HepG2 (cell line): ENCODE data around the gene TSHZ2. TPM values are rescaled to one million over a fixed set of nuclear protein-coding genes. Genes with fewer than 3 reads are reported as not detected.
A peak's percentile ranks its signal among the peaks of the same experiment; 100 is the strongest.

Experiments
- CBX1 ChIP-seq: IDR thresholded peaks from one replicate; pipeline ENCODE4 v1.6.1; 2016; ENCODE audit warnings: antibody characterized with exemption, low read depth
- CHD4 ChIP-seq: fragments of 200-600 bp; sonication (generic); IDR thresholded peaks from 2 replicates; pipeline ENCODE4 v1.7.0; 2017; ENCODE audit warnings: mild to moderate bottlenecking, low read length, borderline replicate concordance
- DNMT1 ChIP-seq: sonication (generic); formaldehyde crosslinking; IDR thresholded peaks from 2 replicates; pipeline ENCODE4 v1.5.1; 2020; ENCODE audit warnings: mild to moderate bottlenecking, missing genetic modification reagents
- ETV5 ChIP-seq: IDR thresholded peaks from 2 replicates; pipeline ENCODE4 v1.6.1; 2018; ENCODE audit warnings: missing biosample characterization, missing genetic modification reagents, inconsistent platforms, borderline replicate concordance
- FIP1L1 ChIP-seq: fragments of 200-400 bp; formaldehyde crosslinking; IDR thresholded peaks from 2 replicates; pipeline ENCODE4 v1.6.1; 2018; ENCODE audit warnings: low read depth, mild to moderate bottlenecking, low read length, moderate library complexity, borderline replicate concordance; ENCODE audit not compliant: insufficient read depth
- FLYWCH1 ChIP-seq: sonication (generic); formaldehyde crosslinking; IDR thresholded peaks from 2 replicates; pipeline ENCODE4 v1.8.1; 2023; ENCODE audit warnings: mild to moderate bottlenecking, missing genetic modification reagents
- FOXO4 ChIP-seq: sonication (generic); formaldehyde crosslinking; conservative IDR thresholded peaks from 2 replicates; pipeline ENCODE4 v1.8.1; 2023; ENCODE audit warnings: missing genetic modification reagents
- HBP1 ChIP-seq: IDR thresholded peaks from 2 replicates; pipeline ENCODE4 v1.6.1; 2016; ENCODE audit warnings: low read depth, control low read depth
- MXI1 ChIP-seq: IDR thresholded peaks from 3 replicates; pipeline ENCODE4 v1.6.1; 2012; ENCODE audit warnings: low read depth, low read length, inconsistent platforms, borderline replicate concordance
- MYPOP ChIP-seq: sonication (generic); formaldehyde crosslinking; IDR thresholded peaks from 2 replicates; pipeline ENCODE4 v1.8.1; 2023; ENCODE audit warnings: mild to moderate bottlenecking, moderate library complexity, missing genetic modification reagents
- NR2C2 ChIP-seq: sonication (generic); formaldehyde crosslinking; IDR thresholded peaks from 2 replicates; pipeline ENCODE4 v1.4.0; 2020; ENCODE audit warnings: missing genetic modification reagents, mild to moderate bottlenecking, moderate library complexity, borderline replicate concordance
- RXRA ChIP-seq: sonication (generic); formaldehyde crosslinking; IDR thresholded peaks from 2 replicates; pipeline ENCODE4 v1.5.1; 2020; ENCODE audit warnings: missing genetic modification reagents
- SALL1 ChIP-seq: sonication (generic); formaldehyde crosslinking; IDR thresholded peaks from 2 replicates; pipeline ENCODE4 v1.8.0; 2022; ENCODE audit warnings: mild to moderate bottlenecking, missing genetic modification reagents
- ZFX ChIP-seq: sonication (generic); formaldehyde crosslinking; IDR thresholded peaks from 2 replicates; pipeline ENCODE4 v1.4.0; 2020; ENCODE audit warnings: mild to moderate bottlenecking, low read depth, missing genetic modification reagents, moderate library complexity
- ZNF12 ChIP-seq: sonication (generic); formaldehyde crosslinking; IDR thresholded peaks from 2 replicates; pipeline ENCODE4 v1.5.0; 2020; ENCODE audit warnings: missing genetic modification reagents
- ZNF292 ChIP-seq: sonication (generic); formaldehyde crosslinking; IDR thresholded peaks from 2 replicates; pipeline ENCODE4 v1.8.1; 2022; ENCODE audit warnings: mild to moderate bottlenecking, low read depth, missing genetic modification reagents, borderline replicate concordance
- ZNF317 ChIP-seq: sonication (generic); formaldehyde crosslinking; IDR thresholded peaks from 2 replicates; pipeline ENCODE4 v1.5.0; 2020; ENCODE audit warnings: mild to moderate bottlenecking, missing genetic modification reagents
- ZNF331 ChIP-seq: sonication (generic); formaldehyde crosslinking; IDR thresholded peaks from 2 replicates; pipeline ENCODE4 v1.4.0; 2020; ENCODE audit warnings: missing genetic modification reagents
- ZNF343 ChIP-seq: sonication (generic); formaldehyde crosslinking; IDR thresholded peaks from 2 replicates; pipeline ENCODE4 v1.4.0; 2020; ENCODE audit warnings: mild to moderate bottlenecking, missing genetic modification reagents
- ZNF460 ChIP-seq: sonication (generic); formaldehyde crosslinking; IDR thresholded peaks from 2 replicates; pipeline ENCODE4 v1.5.1; 2020; ENCODE audit warnings: missing genetic modification reagents, mild to moderate bottlenecking, borderline replicate concordance
- ZNF776 ChIP-seq: sonication (generic); formaldehyde crosslinking; IDR thresholded peaks from 2 replicates; pipeline ENCODE4 v1.4.0; 2020; ENCODE audit warnings: mild to moderate bottlenecking, missing genetic modification reagents
- ZSCAN25 ChIP-seq: sonication (generic); formaldehyde crosslinking; IDR thresholded peaks from 2 replicates; pipeline ENCODE4 v1.8.0; 2022; ENCODE audit warnings: mild to moderate bottlenecking, missing genetic modification reagents
- ZZZ3 ChIP-seq: sonication (generic); formaldehyde crosslinking; IDR thresholded peaks from 2 replicates; pipeline ENCODE4 v1.4.0; 2020; ENCODE audit warnings: missing genetic modification reagents, mild to moderate bottlenecking, borderline replicate concordance
- polyA plus RNA-seq, 8 experiments: library from polyadenylated mRNA; depleted of rRNA in 3 of 8; stranded (reverse) in 7 of 8; unstranded in 1 of 8; fragments of >200 nt; fragmentation: Illumina TruSeq in 4 of 8; extraction: Trizol in 4 of 8; gene quantifications; 2 replicates each; pipeline versions ENCODE4 v1.2.1 to v1.2.3, GENCODE V29; 2011 to 2016; ENCODE audit warnings: low read depth in 4 of 8, missing spikeins in 1 of 8, mixed read lengths in 1 of 8; ENCODE audit not compliant: insufficient read depth in 1 of 8
- total RNA-seq, 5 experiments: library from RNA; depleted of rRNA; stranded (reverse); fragments of >200 nt; fragmentation: Illumina TruSeq; extraction: Trizol; gene quantifications; 2 replicates each; pipeline ENCODE4 v1.2.3, GENCODE V29; 2016; ENCODE audit warnings: low read depth in 1 of 5
- TF ChIP-seq, protein P1 (sequence below): sonication (generic); formaldehyde crosslinking; IDR thresholded peaks from 2 replicates; pipeline ENCODE4 v1.5.1; 2020; ENCODE audit warnings: missing genetic modification reagents, mild to moderate bottlenecking, borderline replicate concordance

The TSHZ2 gene
- total and polyA plus RNA-seq, 2 of the 13 experiments (the other 11 are each of a cell fraction or from before 2014, with no cell fraction given), result 0.01 TPM; not detected in 1

DNA sequence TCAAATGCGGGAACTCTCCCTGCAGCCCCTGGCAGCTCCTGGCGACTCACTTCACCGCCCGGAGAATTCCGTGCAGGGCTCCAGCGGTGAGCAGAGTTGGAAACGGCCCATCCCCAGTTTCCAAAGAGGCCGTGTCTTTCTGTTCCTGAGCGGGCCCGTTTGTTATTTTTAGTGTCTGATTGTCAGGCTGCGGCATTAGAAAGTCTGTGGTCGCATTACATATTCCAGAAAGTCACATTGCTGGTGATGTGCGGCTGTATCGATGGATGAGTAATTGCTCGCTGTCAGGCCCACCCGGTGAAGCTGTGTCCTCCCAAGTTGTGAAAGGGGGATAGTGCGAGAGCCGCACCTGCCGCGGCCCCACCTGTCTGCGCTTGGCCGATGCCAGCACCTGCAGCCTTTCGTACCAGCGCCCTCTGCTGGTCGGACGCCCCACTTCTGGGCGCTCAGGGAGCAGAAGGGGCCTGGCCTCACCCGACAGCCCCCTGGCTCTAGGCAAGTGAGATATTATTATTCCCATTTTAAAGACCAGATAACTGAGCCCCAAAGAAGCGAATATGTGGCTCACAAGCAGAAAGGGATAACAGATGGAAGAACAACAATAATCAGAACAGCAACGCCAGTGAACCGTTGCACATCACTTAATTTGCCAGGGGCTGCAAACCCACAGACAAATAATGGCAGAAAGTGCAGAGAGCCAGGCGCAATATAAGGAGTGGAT is 244.9 kb downstream of the TSHZ2 start (continued):
- TF ChIP-seq ZNF776 (CRISPR knock-in tag), result no peak
- no peak for TF ChIP-seq ETV5
- 0 out of 2 replicates have a peak, but pooled peaks have one; percentile 66 for TF ChIP-seq HBP1
- no peak for TF ChIP-seq FOXO4 (CRISPR knock-in tag)
- TF ChIP-seq ZNF343 (CRISPR knock-in tag), result no peak
- no peak for TF ChIP-seq CHD4
- peak; percentile 37; the same call in 1 of the 2 replicates for TF ChIP-seq ZFX (CRISPR knock-in tag)
- no peak for TF ChIP-seq ZNF460 (CRISPR knock-in tag)
- TF ChIP-seq, protein P1, sequence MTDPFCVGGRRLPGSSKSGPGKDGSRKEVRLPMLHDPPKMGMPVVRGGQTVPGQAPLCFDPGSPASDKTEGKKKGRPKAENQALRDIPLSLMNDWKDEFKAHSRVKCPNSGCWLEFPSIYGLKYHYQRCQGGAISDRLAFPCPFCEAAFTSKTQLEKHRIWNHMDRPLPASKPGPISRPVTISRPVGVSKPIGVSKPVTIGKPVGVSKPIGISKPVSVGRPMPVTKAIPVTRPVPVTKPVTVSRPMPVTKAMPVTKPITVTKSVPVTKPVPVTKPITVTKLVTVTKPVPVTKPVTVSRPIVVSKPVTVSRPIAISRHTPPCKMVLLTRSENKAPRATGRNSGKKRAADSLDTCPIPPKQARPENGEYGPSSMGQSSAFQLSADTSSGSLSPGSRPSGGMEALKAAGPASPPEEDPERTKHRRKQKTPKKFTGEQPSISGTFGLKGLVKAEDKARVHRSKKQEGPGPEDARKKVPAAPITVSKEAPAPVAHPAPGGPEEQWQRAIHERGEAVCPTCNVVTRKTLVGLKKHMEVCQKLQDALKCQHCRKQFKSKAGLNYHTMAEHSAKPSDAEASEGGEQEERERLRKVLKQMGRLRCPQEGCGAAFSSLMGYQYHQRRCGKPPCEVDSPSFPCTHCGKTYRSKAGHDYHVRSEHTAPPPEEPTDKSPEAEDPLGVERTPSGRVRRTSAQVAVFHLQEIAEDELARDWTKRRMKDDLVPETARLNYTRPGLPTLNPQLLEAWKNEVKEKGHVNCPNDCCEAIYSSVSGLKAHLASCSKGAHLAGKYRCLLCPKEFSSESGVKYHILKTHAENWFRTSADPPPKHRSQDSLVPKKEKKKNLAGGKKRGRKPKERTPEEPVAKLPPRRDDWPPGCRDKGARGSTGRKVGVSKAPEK (CRISPR knock-in tag), result peak; percentile 75; the same call in 1 of the 2 replicates
- no peak for TF ChIP-seq NR2C2 (CRISPR knock-in tag)
- no peak for TF ChIP-seq ZNF292 (CRISPR knock-in tag)
- no peak for TF ChIP-seq FIP1L1
- no peak for TF ChIP-seq ZZZ3 (CRISPR knock-in tag)
- no peak for TF ChIP-seq ZNF317
- TF ChIP-seq CBX1, result no peak
- no peak for TF ChIP-seq DNMT1 (CRISPR knock-in tag)
- TF ChIP-seq MXI1, result no peak
- TF ChIP-seq FLYWCH1 (CRISPR knock-in tag), result no peak
- TF ChIP-seq MYPOP (CRISPR knock-in tag), result no peak
- TF ChIP-seq SALL1 (CRISPR knock-in tag), result peak; percentile 83
- TF ChIP-seq ZNF12, result no peak; the same call in 1 of the 2 replicates
- TF ChIP-seq RXRA (CRISPR knock-in tag), result peak; percentile 41; the same call in 1 of the 2 replicates
- TF ChIP-seq ZNF331, result peak; percentile 27; the same call in 1 of the 2 replicates
- no peak for TF ChIP-seq ZSCAN25 (CRISPR knock-in tag)
